Activated CD8-positive, alpha-beta T cell treated with anti-CD3 and anti-CD28 coated beads, Interleukin-2, amount 10 ng/mL, durations not matched to agents 7 days and 5 days (primary cell): ENCODE results near the gene TRIM47. TPM values are rescaled to one million over a fixed set of nuclear protein-coding genes. Genes with fewer than 3 reads are reported as not detected.

Source experiments
- ATAC-seq: fragments of 150-1000 bp; cut with Tn5 transposase; one replicate; pipeline ENCODE4 v1.10.0; 2021; ENCODE audit warnings: moderate library complexity
- CTCF ChIA-PET: fragments of 350-600 bp; sonication (Branson Sonifier 250); formaldehyde crosslinking; loops from one replicate; lab custom pipeline; 2021; ENCODE audit warnings: antibody characterized with exemption; lab: Charles Lee
- POLR2A ChIA-PET: fragments of 350-600 bp; sonication (Branson Sonifier 250); formaldehyde crosslinking; loops from one replicate; lab custom pipeline; 2021; ENCODE audit warnings: antibody characterized with exemption; lab: Charles Lee
- DNase-seq: peaks from one replicate; pipeline ENCODE4 v3.0.0-alpha.2; 2020
- H3K27ac Mint-ChIP-seq: one replicate; pipeline ENCODE4 v1.8.0; 2021; ENCODE audit warnings: mild to moderate bottlenecking, mixed read lengths
- H3K27me3 Mint-ChIP-seq: one replicate; pipeline ENCODE4 v1.8.0; 2021; ENCODE audit warnings: low read depth, mixed read lengths
- H3K36me3 Mint-ChIP-seq: one replicate; pipeline ENCODE4 v1.8.0; 2021; ENCODE audit warnings: low read depth, mixed read lengths
- H3K4me1 Mint-ChIP-seq: one replicate; pipeline ENCODE4 v1.8.0; 2021; ENCODE audit warnings: low read depth, mixed read lengths
- H3K4me3 Mint-ChIP-seq: one replicate; pipeline ENCODE4 v1.8.0; 2021; ENCODE audit warnings: mild to moderate bottlenecking, mixed read lengths
- H3K9me3 Mint-ChIP-seq: one replicate; pipeline ENCODE4 v1.8.0; 2022; ENCODE audit warnings: mixed read lengths; ENCODE audit not compliant: insufficient read depth
- total RNA-seq, 2 experiments: library from RNA; stranded (reverse); gene quantifications; one replicate each; pipeline ENCODE4 v1.2.3, GENCODE V29; 2021

The TRIM47 gene
- total RNA-seq, 2 experiments from 2014 or later = 31.4 to 36.8 TPM

GRCh38 chr17:75834928-75835653 lies 43.3 kb downstream of the TRIM47 start:
- ChIA-PET POLR2A (interaction anchor here (1.0 to 17.8 kb wide), 4 partner anchors 9 to 58 kb away, joined by 3 to 205 read pairs (median 18); partner anchors contain the start of gene UNC13D), CTCF (interaction anchor here (1.1 to 3.8 kb wide), 4 partner anchors 13 to 82 kb away, joined by 3 to 17 read pairs (median 4); no protein-coding TSS in a partner anchor)
- peak overlapping the region; percentile 3 for H3K4me3 Mint-ChIP-seq
- peaks cover 53% of the 10 kb centered on the region for H3K4me1 Mint-ChIP-seq
- peak overlapping the region; percentile 93 for H3K27ac Mint-ChIP-seq
- no peaks in the 10 kb centered on the region for H3K9me3 Mint-ChIP-seq
- DNase-seq = no peak
- H3K36me3 Mint-ChIP-seq = peaks cover 65% of the 10 kb centered on the region
- no peaks in the 10 kb centered on the region for H3K27me3 Mint-ChIP-seq
- no peak for ATAC-seq

GRCh38 chr17:75834279-75834920 lies 44.0 kb downstream of the TRIM47 start:
- H3K4me3 Mint-ChIP-seq = peak overlapping the region; percentile 3
- DNase-seq (no peak), ATAC-seq (no peak)
- no peaks in the 10 kb centered on the region for H3K27me3 Mint-ChIP-seq
- CTCF ChIA-PET = interaction anchor here (1.1 to 3.8 kb wide), 4 partner anchors 14 to 81 kb away, joined by 3 to 17 read pairs (median 4); no protein-coding TSS in a partner anchor
- H3K27ac Mint-ChIP-seq = peak overlapping the region; percentile 93
- no peaks in the 10 kb centered on the region for H3K9me3 Mint-ChIP-seq
- H3K4me1 Mint-ChIP-seq = peaks cover 55% of the 10 kb centered on the region
- H3K36me3 Mint-ChIP-seq = peaks cover 64% of the 10 kb centered on the region
- POLR2A ChIA-PET = interaction anchor here (1.0 to 17.8 kb wide), 5 partner anchors 9 to 57 kb away, joined by 3 to 205 read pairs (median 7); partner anchors contain the start of gene UNC13D

GRCh38 chr17:75832652-75833400 lies 45.6 kb downstream of the TRIM47 start:
- ChIA-PET CTCF (interaction anchor here (0.7 to 3.8 kb wide), 11 partner anchors 13 to 173 kb away, joined by 3 to 17 read pairs (median 5); partner anchors contain the start of gene GALK1), POLR2A (interaction anchor here (0.7 to 17.8 kb wide), 11 partner anchors 10 to 56 kb away, joined by 3 to 205 read pairs (median 5); partner anchors contain the start of genes TRIM47, UNC13D, UNK and WBP2)
- H3K9me3 Mint-ChIP-seq = no peaks in the 10 kb centered on the region
- H3K27me3 Mint-ChIP-seq = no peaks in the 10 kb centered on the region
- peak overlapping the region; percentile 72 for H3K4me3 Mint-ChIP-seq
- ATAC-seq (peak; percentile 62), DNase-seq (peak; percentile 69)
- peak overlapping the region; percentile 93 for H3K27ac Mint-ChIP-seq
- peaks cover 61% of the 10 kb centered on the region for H3K36me3 Mint-ChIP-seq
- peaks cover 63% of the 10 kb centered on the region for H3K4me1 Mint-ChIP-seq

- Mint-ChIP-seq H3K36me3 (peaks cover 56% of the 10 kb centered on the region), H3K4me3 (peak overlapping the region; percentile 72), H3K4me1 (peaks cover 61% of the 10 kb centered on the region), H3K9me3 (no peaks in the 10 kb centered on the region), H3K27ac (peak overlapping the region; percentile 93), H3K27me3 (no peaks in the 10 kb centered on the region)
- DNase-seq (peak; percentile 78), ATAC-seq (peak; percentile 42)
- POLR2A ChIA-PET = interaction anchor here (0.6 to 17.8 kb wide), 13 partner anchors 10 to 55 kb away, joined by 3 to 205 read pairs (median 4); partner anchors contain the start of genes TRIM47, UNC13D and UNK
- CTCF ChIA-PET = interaction anchor here (0.6 to 3.8 kb wide), 11 partner anchors 13 to 173 kb away, joined by 3 to 17 read pairs (median 5); partner anchors contain the start of gene GALK1
Measured at GRCh38 chr17:75832164-75832651, 46.2 kb downstream of the TRIM47 start.

- Mint-ChIP-seq H3K4me1 (peaks cover 68% of the 10 kb centered on the region), H3K27me3 (no peaks in the 10 kb centered on the region), H3K36me3 (peaks cover 58% of the 10 kb centered on the region), H3K9me3 (no peaks in the 10 kb centered on the region), H3K27ac (peak overlapping the region; percentile 93), H3K4me3 (no peak overlapping the region)
- POLR2A ChIA-PET = interaction anchor here (1.0 to 17.8 kb wide), 4 partner anchors 13 to 54 kb away, joined by 3 to 205 read pairs (median 35); partner anchors contain the start of genes UNC13D and UNK
- DNase-seq = no peak
- no peak for ATAC-seq
- CTCF ChIA-PET = interaction anchor here (0.9 to 3.0 kb wide), 12 partner anchors 10 to 77 kb away, joined by 3 to 16 read pairs (median 8); partner anchors contain the start of genes GALK1, UNK and WBP2
Measured at GRCh38 chr17:75831032-75831571, 47.3 kb downstream of the TRIM47 start.

GRCh38 chr17:75830164-75831031 lies 48.0 kb downstream of the TRIM47 start:
- no peak for ATAC-seq
- H3K27ac Mint-ChIP-seq = peak overlapping the region; percentile 82
- DNase-seq = peak; percentile 46
- no peaks in the 10 kb centered on the region for H3K27me3 Mint-ChIP-seq
- H3K9me3 Mint-ChIP-seq = no peaks in the 10 kb centered on the region
- no peak overlapping the region for H3K4me3 Mint-ChIP-seq
- H3K36me3 Mint-ChIP-seq = peaks cover 57% of the 10 kb centered on the region
- ChIA-PET CTCF (interaction anchor here (0.7 to 3.0 kb wide), 23 partner anchors 9 to 77 kb away, joined by 3 to 16 read pairs (median 5); partner anchors contain the start of genes GALK1, TRIM65, UNK and WBP2), POLR2A (interaction anchor here (0.7 to 17.8 kb wide), 7 partner anchors 13 to 77 kb away, joined by 3 to 205 read pairs (median 8); partner anchors contain the start of genes UNC13D, UNK and WBP2)
- H3K4me1 Mint-ChIP-seq = peaks cover 64% of the 10 kb centered on the region

GRCh38 chr17:75829747-75830146 lies 48.6 kb downstream of the TRIM47 start:
- no peaks in the 10 kb centered on the region for H3K27me3 Mint-ChIP-seq
- ChIA-PET CTCF (interaction anchor here (1.0 to 3.0 kb wide), 18 partner anchors 8 to 76 kb away, joined by 3 to 16 read pairs (median 6); partner anchors contain the start of genes GALK1, TRIM65 and WBP2), POLR2A (interaction anchor here (0.7 to 17.8 kb wide), 6 partner anchors 14 to 76 kb away, joined by 3 to 205 read pairs (median 6); partner anchors contain the start of genes UNC13D, UNK and WBP2)
- H3K9me3 Mint-ChIP-seq = no peaks in the 10 kb centered on the region
- H3K27ac Mint-ChIP-seq = peak overlapping the region; percentile 67
- H3K4me1 Mint-ChIP-seq = peaks cover 63% of the 10 kb centered on the region
- H3K4me3 Mint-ChIP-seq = no peak overlapping the region
- DNase-seq (no peak), ATAC-seq (no peak)
- peaks cover 56% of the 10 kb centered on the region for H3K36me3 Mint-ChIP-seq

- no peaks in the 10 kb centered on the region for H3K27me3 Mint-ChIP-seq
- H3K4me1 Mint-ChIP-seq = peaks cover 53% of the 10 kb centered on the region
- ChIA-PET POLR2A (interaction anchor here (1.0 to 17.8 kb wide), 5 partner anchors 13 to 52 kb away, joined by 4 to 205 read pairs (median 8); partner anchors contain the start of genes UNC13D and UNK), CTCF (interaction anchor here (0.7 to 4.5 kb wide), 12 partner anchors 19 to 79 kb away, joined by 3 to 44 read pairs (median 7); partner anchors contain the start of genes GALK1, TRIM65 and WBP2)
- ATAC-seq (no peak), DNase-seq (no peak)
- H3K9me3 Mint-ChIP-seq = no peaks in the 10 kb centered on the region
- no peak overlapping the region for H3K4me3 Mint-ChIP-seq
- peak overlapping the region; percentile 99 for H3K27ac Mint-ChIP-seq
- peaks cover 50% of the 10 kb centered on the region for H3K36me3 Mint-ChIP-seq
Measured at GRCh38 chr17:75828741-75829140, 49.6 kb downstream of the TRIM47 start.

- peak; percentile 51 for ATAC-seq
- CTCF ChIA-PET = interaction anchor here (0.7 to 4.5 kb wide), 13 partner anchors 9 to 557 kb away, joined by 3 to 44 read pairs (median 5); partner anchors contain the start of genes GALK1, MIF4GD, TRIM65 and UNK
- POLR2A ChIA-PET = interaction anchor here (1.0 to 17.8 kb wide), 5 partner anchors 13 to 51 kb away, joined by 4 to 205 read pairs (median 8); partner anchors contain the start of genes UNC13D, UNK and WBP2
- Mint-ChIP-seq H3K9me3 (no peaks in the 10 kb centered on the region), H3K27me3 (no peaks in the 10 kb centered on the region), H3K4me1 (peaks cover 46% of the 10 kb centered on the region), H3K4me3 (peak overlapping the region; percentile 63), H3K36me3 (peaks cover 44% of the 10 kb centered on the region), H3K27ac (peak overlapping the region; percentile 99)
- peak; percentile 78 for DNase-seq
Measured at GRCh38 chr17:75828076-75828400, 50.3 kb downstream of the TRIM47 start.
